Ovary (tissue), 3 donors: ENCODE data around the gene SPDYE17.
"Not testable (repeated sequence)": the region's sequence is repeated elsewhere in the genome, so short reads cannot be mapped to it uniquely, and the experiment has no call there.

Experiments
- CTCF ChIP-seq, 3 donors: fragments of 450-650 bp in 2 of 3; fragments of 200-600 bp in 1 of 3; IDR thresholded peaks; one replicate each; pipeline versions ENCODE4 v1.5.1 to v1.8.0; 2016 to 2022; ENCODE audit warnings: antibody characterized with exemption in 3 of 3, mild to moderate bottlenecking in 1 of 3
- POLR2A ChIP-seq: fragments of 450-650 bp; IDR thresholded peaks from one replicate; pipeline ENCODE4 v1.6.1; 2017; ENCODE audit warnings: antibody characterized with exemption, mild to moderate bottlenecking, moderate library complexity
- donor health status: DM: no; HTN: no; CAD: no.

- not testable (repeated sequence) for TF ChIP-seq CTCF (IDR thresholded peaks at IDR 0.05); POLR2A
Observed at GRCh38 chr7:76972391-76972790, 59.8 kb downstream of the SPDYE17 start.
